ENCODE data around the gene COA1.

The COA1 gene

GRCh38 chr7:43624156-43624555 lies 105.2 kb downstream of the COA1 start:
- CTCF ChIA-PET: interaction anchor here (5.4 kb wide), 1 partner anchor 42 kb away, joined by 31 read pairs; the partner anchor contains the start of gene STK17A
- no peak for TF ChIP-seq CTCF (IDR thresholded peaks at IDR 0.05; ENCODE audit: control extremely low read depth, extremely low read depth, low read depth, missing control alignments)
- POLR2A ChIA-PET: no interaction called here

GRCh38 chr7:43621729-43622448 lies 107.4 kb downstream of the COA1 start:
- no peak for TF ChIP-seq CTCF (IDR thresholded peaks at IDR 0.05; ENCODE audit: control extremely low read depth, extremely low read depth, low read depth, missing control alignments)
- CTCF ChIA-PET: interaction anchor here (0.9 to 5.4 kb wide), 11 partner anchors 8 to 217 kb away, joined by 3 to 31 read pairs (median 4); partner anchors contain the start of gene STK17A
- POLR2A ChIA-PET: interaction anchor here (0.6 to 1.3 kb wide), 2 partner anchors 39 to 139 kb away, joined by 4 to 5 read pairs; partner anchors contain the start of gene STK17A
- no peak for DNase-seq (ENCODE audit: extremely low spot score)

More at GRCh38 chr7:43624156-43624555, 105.2 kb downstream of the COA1 start:
- no peak for DNase-seq (ENCODE audit: extremely low spot score)

GRCh38 chr7:43619213-43620012 lies 109.9 kb downstream of the COA1 start:
- ChIA-PET CTCF (interaction anchor here (1.0 to 5.4 kb wide), 6 partner anchors 11 to 81 kb away, joined by 3 to 31 read pairs (median 6); partner anchors contain the start of gene STK17A), POLR2A (no interaction called here)
- DNase-seq (ENCODE audit: extremely low spot score): no peak
- no peak for TF ChIP-seq CTCF (IDR thresholded peaks at IDR 0.05; ENCODE audit: control extremely low read depth, extremely low read depth, low read depth, missing control alignments)

GRCh38 chr7:43618073-43618472 lies 111.2 kb downstream of the COA1 start:
- TF ChIP-seq CTCF (IDR thresholded peaks at IDR 0.05; ENCODE audit: control extremely low read depth, extremely low read depth, low read depth, missing control alignments): no peak
- CTCF ChIA-PET: interaction anchor here (1.0 to 7.3 kb wide), 5 partner anchors 9 to 36 kb away, joined by 3 to 39 read pairs (median 3); partner anchors contain the start of gene STK17A
- no peak for DNase-seq (ENCODE audit: extremely low spot score)
- POLR2A ChIA-PET: no interaction called here

- ChIA-PET CTCF (interaction anchor here (0.9 to 7.3 kb wide), 6 partner anchors 12 to 221 kb away, joined by 3 to 39 read pairs (median 5); partner anchors contain the start of gene STK17A), POLR2A (no interaction called here)
- no peak for DNase-seq (ENCODE audit: extremely low spot score)
- TF ChIP-seq CTCF (IDR thresholded peaks at IDR 0.05; ENCODE audit: control extremely low read depth, extremely low read depth, low read depth, missing control alignments): no peak
Observed at GRCh38 chr7:43616977-43617376, 112.3 kb downstream of the COA1 start.

GRCh38 chr7:43615558-43616145 lies 113.7 kb downstream of the COA1 start:
- POLR2A ChIA-PET: interaction anchor here (0.5 kb wide), 1 partner anchor 22 kb away, joined by 4 read pairs; no protein-coding TSS in a partner anchor
- CTCF ChIA-PET: interaction anchor here (1.2 to 7.3 kb wide), 4 partner anchors 12 to 34 kb away, joined by 3 to 39 read pairs (median 4); partner anchors contain the start of gene STK17A

More at GRCh38 chr7:43615558-43616145, 113.7 kb downstream of the COA1 start:
- DNase-seq (ENCODE audit: extremely low spot score): no peak
- no peak for TF ChIP-seq CTCF (IDR thresholded peaks at IDR 0.05; ENCODE audit: control extremely low read depth, extremely low read depth, low read depth, missing control alignments)

Measured in GM10248 (cell line).